ENCODE data around the gene UBTF.

Gene UBTF

DNA sequence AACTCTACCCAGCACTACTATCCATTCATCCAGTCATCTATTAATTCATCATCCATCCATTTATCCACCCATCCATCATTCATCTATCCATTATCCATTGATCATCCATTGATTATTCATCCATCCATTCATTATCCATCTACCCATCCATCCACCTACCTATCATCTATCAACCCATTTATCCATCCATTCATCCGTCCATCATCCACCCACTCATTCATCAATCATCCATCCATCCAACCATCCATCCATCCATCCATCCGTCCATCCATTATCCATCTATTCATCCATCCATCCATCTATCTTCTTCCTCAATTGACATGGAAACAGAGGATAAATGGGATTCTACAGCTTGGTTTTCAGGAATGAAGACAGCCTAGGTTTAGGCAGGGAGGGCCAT, 36.4 kb upstream of the UBTF start:
- Histone ChIP-seq H3K4ac (ENCODE audit: low read depth, low read length) (no peak overlapping the region), H2BK5ac (ENCODE audit: low read depth, low read length, poor library complexity) (no peak overlapping the region), H3K4me3 (ENCODE audit: low read depth, low read length) (no peak overlapping the region), H3K4me1 (ENCODE audit: control insufficient read depth in 1 of 2, insufficient read depth in 2 of 2, low read length in 2 of 2) (no peaks in the 10 kb centered on the region), H3K14ac (ENCODE audit: low read length) (no peak overlapping the region), H3K27me3 (ENCODE audit: insufficient read depth, low read length) (no peaks in the 10 kb centered on the region), H4K12ac (ENCODE audit: low read depth, low read length) (no peak overlapping the region), H3K27ac (ENCODE audit: low read depth, low read length) (no peak overlapping the region), H4K8ac (ENCODE audit: low read depth, low read length) (no peak overlapping the region), H2AK5ac (ENCODE audit: low read length) (no peak overlapping the region), H3K23ac (ENCODE audit: low read length) (no peak overlapping the region), H3K79me2 (ENCODE audit: control insufficient read depth, insufficient read depth, low read length, poor library complexity) (no peaks in the 10 kb centered on the region), H3K9ac (ENCODE audit: low read length) (no peak overlapping the region), H3K18ac (ENCODE audit: low read length) (no peak overlapping the region), H2AFZ (ENCODE audit: insufficient read depth, low read length, poor library complexity) (no peak overlapping the region), H3K36me3 (ENCODE audit: control insufficient read depth in 1 of 2, insufficient read depth in 2 of 2, low read length in 2 of 2) (no peaks in the 10 kb centered on the region), H3K79me1 (ENCODE audit: low read length) (no peaks in the 10 kb centered on the region), H2BK12ac (ENCODE audit: low read length) (no peak overlapping the region), H3K4me2 (ENCODE audit: low read length) (no peak overlapping the region), H4K91ac (ENCODE audit: low read depth, low read length) (no peak overlapping the region), H2BK120ac (ENCODE audit: insufficient read depth, low read length, poor library complexity) (no peak overlapping the region), H3K9me3 (ENCODE audit: insufficient read depth, low read depth, low read length) (no peaks in the 10 kb centered on the region)
- 100% methylated on average over 2 of the region's 2 CpGs for WGBS (ENCODE audit: extremely low coverage, insufficient coverage, insufficient read length)
- DNase-seq = no peak

- no peak overlapping the region for H4K12ac ChIP-seq (ENCODE audit: low read depth, low read length)
- no peak overlapping the region for H2BK12ac ChIP-seq (ENCODE audit: low read length)
- no peak overlapping the region for H2AK5ac ChIP-seq (ENCODE audit: low read length)
- no peak overlapping the region for H3K9ac ChIP-seq (ENCODE audit: low read length)
- no CpG with 5 or more reads among the region's 10 CpGs for WGBS (ENCODE audit: extremely low coverage, insufficient coverage, insufficient read length)
- no peak overlapping the region for H4K91ac ChIP-seq (ENCODE audit: low read depth, low read length)
- H2BK120ac ChIP-seq (ENCODE audit: insufficient read depth, low read length, poor library complexity) = no peak overlapping the region
- no peak overlapping the region for H2AFZ ChIP-seq (ENCODE audit: insufficient read depth, low read length, poor library complexity)
- no peaks in the 10 kb centered on the region for H3K4me1 ChIP-seq (ENCODE audit: control insufficient read depth in 1 of 2, insufficient read depth in 2 of 2, low read length in 2 of 2)
- H3K36me3 ChIP-seq (ENCODE audit: control insufficient read depth in 1 of 2, insufficient read depth in 2 of 2, low read length in 2 of 2) = no peaks in the 10 kb centered on the region
- DNase-seq = no peak
- H2BK5ac ChIP-seq (ENCODE audit: low read depth, low read length, poor library complexity) = no peak overlapping the region
- no peaks in the 10 kb centered on the region for H3K79me1 ChIP-seq (ENCODE audit: low read length)
- H3K27me3 ChIP-seq (ENCODE audit: insufficient read depth, low read length) = no peaks in the 10 kb centered on the region
- no peak overlapping the region for H3K14ac ChIP-seq (ENCODE audit: low read length)
- H3K79me2 ChIP-seq (ENCODE audit: control insufficient read depth, insufficient read depth, low read length, poor library complexity) = no peaks in the 10 kb centered on the region
- H3K4me2 ChIP-seq (ENCODE audit: low read length) = no peak overlapping the region
- no peaks in the 10 kb centered on the region for H3K9me3 ChIP-seq (ENCODE audit: insufficient read depth, low read depth, low read length)
- H3K18ac ChIP-seq (ENCODE audit: low read length) = no peak overlapping the region
- no peak overlapping the region for H3K27ac ChIP-seq (ENCODE audit: low read depth, low read length)
- H3K23ac ChIP-seq (ENCODE audit: low read length) = no peak overlapping the region
- H4K8ac ChIP-seq (ENCODE audit: low read depth, low read length) = no peak overlapping the region
- no peak overlapping the region for H3K4ac ChIP-seq (ENCODE audit: low read depth, low read length)
- H3K4me3 ChIP-seq (ENCODE audit: low read depth, low read length) = no peak overlapping the region
Measured at GRCh38 chr17:44254361-44255095, 35.1 kb upstream of the UBTF start.

GRCh38 chr17:44253006-44253405, 33.5 kb upstream of the UBTF start:
- no CpG with 5 or more reads among the region's 14 CpGs for WGBS (ENCODE audit: extremely low coverage, insufficient coverage, insufficient read length)
- Histone ChIP-seq H3K23ac (ENCODE audit: low read length) (no peak overlapping the region), H2AFZ (ENCODE audit: insufficient read depth, low read length, poor library complexity) (no peak overlapping the region), H4K8ac (ENCODE audit: low read depth, low read length) (no peak overlapping the region), H3K27ac (ENCODE audit: low read depth, low read length) (no peak overlapping the region), H3K79me1 (ENCODE audit: low read length) (no peaks in the 10 kb centered on the region), H4K91ac (ENCODE audit: low read depth, low read length) (no peak overlapping the region), H3K36me3 (ENCODE audit: control insufficient read depth in 1 of 2, insufficient read depth in 2 of 2, low read length in 2 of 2) (no peaks in the 10 kb centered on the region), H3K4me1 (ENCODE audit: control insufficient read depth in 1 of 2, insufficient read depth in 2 of 2, low read length in 2 of 2) (no peaks in the 10 kb centered on the region), H4K12ac (ENCODE audit: low read depth, low read length) (no peak overlapping the region), H2BK5ac (ENCODE audit: low read depth, low read length, poor library complexity) (no peak overlapping the region), H3K14ac (ENCODE audit: low read length) (no peak overlapping the region), H2BK120ac (ENCODE audit: insufficient read depth, low read length, poor library complexity) (no peak overlapping the region), H3K27me3 (ENCODE audit: insufficient read depth, low read length) (no peaks in the 10 kb centered on the region), H3K79me2 (ENCODE audit: control insufficient read depth, insufficient read depth, low read length, poor library complexity) (no peaks in the 10 kb centered on the region), H3K18ac (ENCODE audit: low read length) (no peak overlapping the region), H3K4me3 (ENCODE audit: low read depth, low read length) (no peak overlapping the region), H2BK12ac (ENCODE audit: low read length) (no peak overlapping the region), H3K9ac (ENCODE audit: low read length) (no peak overlapping the region), H2AK5ac (ENCODE audit: low read length) (no peak overlapping the region), H3K9me3 (ENCODE audit: insufficient read depth, low read depth, low read length) (no peaks in the 10 kb centered on the region), H3K4me2 (ENCODE audit: low read length) (no peak overlapping the region), H3K4ac (ENCODE audit: low read depth, low read length) (no peak overlapping the region)
- no peak for DNase-seq

- H2BK5ac ChIP-seq (ENCODE audit: low read depth, low read length, poor library complexity) = no peak overlapping the region
- no peak overlapping the region for H2AK5ac ChIP-seq (ENCODE audit: low read length)
- H3K4me3 ChIP-seq (ENCODE audit: low read depth, low read length) = no peak overlapping the region
- H3K79me2 ChIP-seq (ENCODE audit: control insufficient read depth, insufficient read depth, low read length, poor library complexity) = no peaks in the 10 kb centered on the region
- H3K36me3 ChIP-seq (ENCODE audit: control insufficient read depth in 1 of 2, insufficient read depth in 2 of 2, low read length in 2 of 2) = no peaks in the 10 kb centered on the region
- no CpG with 5 or more reads among the region's 17 CpGs for WGBS (ENCODE audit: extremely low coverage, insufficient coverage, insufficient read length)
- no peak overlapping the region for H2BK120ac ChIP-seq (ENCODE audit: insufficient read depth, low read length, poor library complexity)
- no peak overlapping the region for H4K12ac ChIP-seq (ENCODE audit: low read depth, low read length)
- H3K4me1 ChIP-seq (ENCODE audit: control insufficient read depth in 1 of 2, insufficient read depth in 2 of 2, low read length in 2 of 2) = no peaks in the 10 kb centered on the region
- H4K8ac ChIP-seq (ENCODE audit: low read depth, low read length) = no peak overlapping the region
- no peak overlapping the region for H3K18ac ChIP-seq (ENCODE audit: low read length)
- no peak overlapping the region for H3K27ac ChIP-seq (ENCODE audit: low read depth, low read length)
- H3K79me1 ChIP-seq (ENCODE audit: low read length) = no peaks in the 10 kb centered on the region
- no peak overlapping the region for H4K91ac ChIP-seq (ENCODE audit: low read depth, low read length)
- no peak overlapping the region for H2AFZ ChIP-seq (ENCODE audit: insufficient read depth, low read length, poor library complexity)
- no peaks in the 10 kb centered on the region for H3K27me3 ChIP-seq (ENCODE audit: insufficient read depth, low read length)
- no peak overlapping the region for H3K9ac ChIP-seq (ENCODE audit: low read length)
- no peak for DNase-seq
- H3K9me3 ChIP-seq (ENCODE audit: insufficient read depth, low read depth, low read length) = no peaks in the 10 kb centered on the region
- no peak overlapping the region for H3K4me2 ChIP-seq (ENCODE audit: low read length)
- H3K14ac ChIP-seq (ENCODE audit: low read length) = no peak overlapping the region
- no peak overlapping the region for H3K23ac ChIP-seq (ENCODE audit: low read length)
- H2BK12ac ChIP-seq (ENCODE audit: low read length) = no peak overlapping the region
- no peak overlapping the region for H3K4ac ChIP-seq (ENCODE audit: low read depth, low read length)
Measured at GRCh38 chr17:44251062-44251461, 31.6 kb upstream of the UBTF start.

Data from trophoblast cell (in vitro differentiated cells and primary cell).